ENCODE data around the gene S100PBP. TPM values are rescaled to one million over a fixed set of nuclear protein-coding genes. Genes with fewer than 3 reads are reported as not detected.
A peak's percentile ranks its signal among the peaks of the same experiment; 100 is the strongest.

S100PBP gene
- total and polyA plus RNA-seq, 9 of the 15 experiments (the other 6 are each of a cell fraction or from before 2014, with no cell fraction given) = 22.9 to 60.2 (median 32.9) TPM

DNA sequence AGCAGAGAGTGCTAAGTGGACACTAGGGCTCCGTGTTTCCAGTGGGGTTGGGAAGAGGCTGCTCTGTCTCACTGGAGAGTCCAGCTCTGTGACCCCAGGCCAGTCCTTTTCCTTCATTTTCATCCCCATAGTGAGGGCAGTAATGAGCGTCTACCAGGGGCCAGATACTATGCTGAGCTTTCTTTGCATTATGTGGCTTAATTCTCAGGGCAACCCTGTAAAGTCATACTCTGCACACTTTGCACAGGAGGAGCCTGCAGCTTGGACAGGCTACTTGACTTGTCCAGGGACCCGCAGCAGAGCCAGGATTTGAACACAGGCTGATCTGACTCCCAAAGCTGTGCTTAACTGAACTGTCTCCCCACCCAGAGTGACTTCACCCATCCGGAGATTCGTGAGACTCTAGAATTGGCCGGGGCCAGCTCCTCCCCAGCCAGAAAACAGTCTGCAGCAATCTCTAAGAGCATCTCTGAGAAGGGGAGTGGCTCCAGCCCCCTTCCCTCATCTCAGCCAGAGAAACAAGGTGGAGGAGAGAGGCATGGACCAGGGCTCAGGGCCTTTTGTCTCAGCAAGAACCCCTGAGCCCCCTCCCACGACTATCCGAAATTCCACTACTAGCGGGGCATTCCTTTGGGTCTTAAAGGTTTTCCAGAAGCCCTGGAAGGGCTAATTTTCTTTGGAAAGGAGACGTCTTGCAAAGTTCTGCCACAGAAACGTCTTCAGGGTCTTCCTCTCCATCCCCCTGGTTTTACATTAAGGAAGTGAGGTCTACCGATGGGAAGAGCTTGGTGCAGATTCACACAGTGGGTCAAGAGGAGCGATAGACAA, 54.1 kb downstream of the S100PBP start:
- H2AFZ ChIP-seq (ENCODE audit: low read depth, low read length) = no peak overlapping the region
- H3K4me1 ChIP-seq (replicated peaks in 1 of 2; ENCODE audit: control insufficient read depth in 2 of 2, insufficient read depth in 2 of 2, low read length in 2 of 2) = peaks cover 7 to 19% of the 10 kb centered on the region in 2 experiments; a peak in 4 of 5 replicates
- no peak overlapping the region for H3K27ac ChIP-seq (ENCODE audit: extremely low read depth, low read depth, low read length)
- 9% methylated on average over 13 of the region's 13 CpGs for WGBS (ENCODE audit: insufficient coverage, low coverage, missing lambda C conversion rate)
- peak overlapping the region in 1 of 2 experiments; percentile 67; a peak in 2 of 4 replicates for H3K9ac ChIP-seq (ENCODE audit: insufficient read depth in 1 of 2, low read depth in 2 of 2, low read length in 2 of 2)
- in situ Hi-C loops (cut with MboI) (loop anchor here (5.0 kb wide), 1 partner anchor 349 kb away; no protein-coding TSS in a partner anchor), intact Hi-C loops (cut with micrococcal nuclease) (loop anchor here (1.0 to 5.0 kb wide), 5 partner anchors 99 to 469 kb away; no protein-coding TSS in a partner anchor)
- H3K27me3 ChIP-seq (ENCODE audit: control insufficient read depth in 2 of 2, insufficient read depth in 2 of 2, low read length in 2 of 2) = peaks cover 4 to 20% of the 10 kb centered on the region in 2 experiments; a peak in 3 of 5 replicates
- H4K20me1 ChIP-seq (replicated peaks; ENCODE audit: control insufficient read depth, insufficient read depth, low read length) = peaks cover 9% of the 10 kb centered on the region
- no TSS peak for BruUV-seq (replicated peaks)
- peak; percentile 47 for ATAC-seq
- CTCF ChIA-PET (ENCODE audit: low intra/inter-chr PET ratio) = interaction anchor here (0.5 to 2.9 kb wide), 6 partner anchors 15 to 471 kb away, joined by 3 to 26 read pairs (median 4); partner anchors contain the start of gene HPCA
- peak overlapping the region; percentile 22; the same call in 1 of the 2 replicates for H3K4me2 ChIP-seq (ENCODE audit: insufficient read depth, low read length)
- no peaks in the 10 kb centered on the region for H3K36me3 ChIP-seq (ENCODE audit: control insufficient read depth, insufficient read depth, low read length)
- H3K4me3 ChIP-seq = peak overlapping the region; percentile 28; the same call in 1 of the 2 replicates
- peak in 2 of 4 experiments; percentile 32 to 50 for DNase-seq (ENCODE audit: extremely low read depth in 1 of 4, low spot score in 3 of 4)
- no peaks in the 10 kb centered on the region for H3K9me3 ChIP-seq (replicated peaks; ENCODE audit: control insufficient read depth, insufficient read depth, low read depth, low read length)
- H3K9me1 ChIP-seq (ENCODE audit: control insufficient read depth, insufficient read depth, low read length) = no peaks in the 10 kb centered on the region
- POLR2A ChIA-PET = interaction anchor here (0.6 to 1.3 kb wide), 4 partner anchors 10 to 34 kb away, joined by 3 read pairs; no protein-coding TSS in a partner anchor
- no peak for TF ChIP-seq POLR3A (IDR thresholded peaks at IDR 0.05; ENCODE audit: borderline replicate concordance, extremely low read depth, insufficient read depth, insufficient read length)
- TF ChIP-seq SMAD3 (CRISPR knock-in tag; conservative IDR thresholded peaks at IDR 0.05) = no peak
- TF ChIP-seq, protein P1, sequence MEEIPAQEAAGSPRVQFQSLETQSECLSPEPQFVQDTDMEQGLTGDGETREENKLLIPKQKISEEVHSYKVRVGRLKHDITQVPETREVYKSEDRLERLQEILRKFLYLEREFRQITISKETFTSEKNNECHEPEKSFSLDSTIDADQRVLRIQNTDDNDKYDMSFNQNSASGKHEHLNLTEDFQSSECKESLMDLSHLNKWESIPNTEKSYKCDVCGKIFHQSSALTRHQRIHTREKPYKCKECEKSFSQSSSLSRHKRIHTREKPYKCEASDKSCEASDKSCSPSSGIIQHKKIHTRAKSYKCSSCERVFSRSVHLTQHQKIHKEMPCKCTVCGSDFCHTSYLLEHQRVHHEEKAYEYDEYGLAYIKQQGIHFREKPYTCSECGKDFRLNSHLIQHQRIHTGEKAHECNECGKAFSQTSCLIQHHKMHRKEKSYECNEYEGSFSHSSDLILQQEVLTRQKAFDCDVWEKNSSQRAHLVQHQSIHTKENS (CRISPR knock-in tag; IDR thresholded peaks at IDR 0.05) = no peak
- TF ChIP-seq EZH2 (IDR thresholded peaks at IDR 0.05; ENCODE audit: borderline replicate concordance, low read depth, low read length) = peak; percentile 86; the same call in 1 of the 2 replicates
- peak in 1 of 2 experiments; percentile 37; a peak in 1 of 4 replicates for TF ChIP-seq MAZ (CRISPR knock-in tag; conservative IDR thresholded peaks at IDR 0.05 in 1 of 2, IDR thresholded peaks at IDR 0.05 in 1 of 2)
- no peak for TF ChIP-seq RBFOX2 (IDR thresholded peaks at IDR 0.05; ENCODE audit: low read depth, low read length)
- no peak for TF ChIP-seq ZNF436 (CRISPR knock-in tag; IDR thresholded peaks at IDR 0.05)
- FAIRE-seq = peak; percentile 60
- H3K79me2 ChIP-seq (ENCODE audit: control insufficient read depth, insufficient read depth, low read length) = no peaks in the 10 kb centered on the region

Measured in K562 (cell line).